BJ (cell line): Measurements from ENCODE around the gene EGLN1. TPM values are rescaled to one million over a fixed set of nuclear protein-coding genes. Genes with fewer than 3 reads are reported as not detected.

Experiments
- CTCF ChIA-PET: fragments of 350-600 bp; formaldehyde crosslinking; extraction: SDS; loops from one replicate; lab custom pipeline; 2021; ENCODE audit warnings: antibody characterized with exemption, inconsistent platforms; lab: Yijun Ruan, JAX
- POLR2A ChIA-PET: fragments of 300-600 bp; sonication (Branson Sonifier 250); formaldehyde crosslinking; extraction: SDS; loops from one replicate; lab custom pipeline; 2021; ENCODE audit warnings: antibody characterized with exemption; lab: Charles Lee
- DNase-seq: peaks from one replicate; pipeline ENCODE4 v3.0.0-alpha.2; 2011; ENCODE audit warnings: low read depth
- H3K27me3 ChIP-seq: 2 replicates; pipeline ENCODE4 v1.6.0; 2011; ENCODE audit warnings: low read length; ENCODE audit not compliant: control insufficient read depth, insufficient read depth
- H3K36me3 ChIP-seq: 2 replicates; pipeline ENCODE4 v1.5.1; 2011; ENCODE audit warnings: low read length; ENCODE audit not compliant: control insufficient read depth, insufficient read depth
- H3K4me3 ChIP-seq: 2 replicates; pipeline ENCODE4 v1.5.1; 2011; ENCODE audit warnings: low read depth, mild to moderate bottlenecking, control low read depth, low read length
- polyA plus RNA-seq: library from polyadenylated mRNA; depleted of rRNA; stranded (reverse); fragments of >200 nt; gene quantifications from 2 replicates; pipeline ENCODE4 v1.2.3, GENCODE V29; 2011
- TF ChIP-seq, protein P1 (sequence below): IDR thresholded peaks from 2 replicates; pipeline ENCODE4 v1.5.1; 2011; ENCODE audit warnings: low read depth, mild to moderate bottlenecking, control low read depth, inconsistent platforms, low read length, moderate library complexity; ENCODE audit not compliant: insufficient read depth

Gene EGLN1
- polyA plus RNA-seq, 1 experiment = 17.5 TPM

DNA sequence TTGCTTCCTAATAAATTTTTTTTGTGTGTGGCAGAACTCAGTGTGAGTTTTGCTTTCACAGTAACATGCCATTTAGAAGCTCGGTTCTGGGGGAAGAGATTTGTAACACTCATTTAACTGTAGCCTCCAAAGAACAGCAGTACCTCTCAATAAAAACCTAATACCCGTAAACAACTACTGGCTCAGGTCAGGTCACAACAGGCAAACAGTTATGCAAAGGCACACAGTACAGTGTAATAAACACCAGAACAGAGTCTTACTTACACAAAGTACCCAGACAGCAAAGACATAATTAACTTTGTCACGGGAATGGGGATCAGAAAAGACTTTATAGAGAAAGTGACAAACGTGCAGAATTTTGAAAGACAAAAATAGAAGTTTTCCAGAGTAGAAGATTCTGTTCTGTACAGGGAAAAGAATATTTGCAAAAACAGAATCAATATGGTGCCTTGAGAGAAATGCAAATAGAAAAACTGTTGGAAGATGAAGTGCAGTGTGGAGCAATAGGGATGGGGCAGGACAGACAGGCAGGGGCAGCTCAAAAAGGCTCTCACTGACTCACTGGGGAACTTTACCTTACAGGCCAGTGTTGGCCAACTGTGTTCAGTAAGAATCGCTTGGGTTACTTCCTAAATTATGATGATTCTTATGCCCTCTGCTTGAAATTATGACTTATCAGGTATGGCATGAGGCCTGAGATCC is 38.8 kb downstream of the EGLN1 start:
- POLR2A ChIA-PET = no interaction called here
- Histone ChIP-seq H3K36me3 (no peaks in the 10 kb centered on the region), H3K4me3 (no peak overlapping the region), H3K27me3 (no peaks in the 10 kb centered on the region)
- TF ChIP-seq, protein P1, sequence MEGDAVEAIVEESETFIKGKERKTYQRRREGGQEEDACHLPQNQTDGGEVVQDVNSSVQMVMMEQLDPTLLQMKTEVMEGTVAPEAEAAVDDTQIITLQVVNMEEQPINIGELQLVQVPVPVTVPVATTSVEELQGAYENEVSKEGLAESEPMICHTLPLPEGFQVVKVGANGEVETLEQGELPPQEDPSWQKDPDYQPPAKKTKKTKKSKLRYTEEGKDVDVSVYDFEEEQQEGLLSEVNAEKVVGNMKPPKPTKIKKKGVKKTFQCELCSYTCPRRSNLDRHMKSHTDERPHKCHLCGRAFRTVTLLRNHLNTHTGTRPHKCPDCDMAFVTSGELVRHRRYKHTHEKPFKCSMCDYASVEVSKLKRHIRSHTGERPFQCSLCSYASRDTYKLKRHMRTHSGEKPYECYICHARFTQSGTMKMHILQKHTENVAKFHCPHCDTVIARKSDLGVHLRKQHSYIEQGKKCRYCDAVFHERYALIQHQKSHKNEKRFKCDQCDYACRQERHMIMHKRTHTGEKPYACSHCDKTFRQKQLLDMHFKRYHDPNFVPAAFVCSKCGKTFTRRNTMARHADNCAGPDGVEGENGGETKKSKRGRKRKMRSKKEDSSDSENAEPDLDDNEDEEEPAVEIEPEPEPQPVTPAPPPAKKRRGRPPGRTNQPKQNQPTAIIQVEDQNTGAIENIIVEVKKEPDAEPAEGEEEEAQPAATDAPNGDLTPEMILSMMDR = no peak
- CTCF ChIA-PET = interaction anchor here (0.5 to 1.7 kb wide), 3 partner anchors 10 to 176 kb away, joined by 3 to 4 read pairs (median 3); no protein-coding TSS in a partner anchor
- DNase-seq = no peak

DNA sequence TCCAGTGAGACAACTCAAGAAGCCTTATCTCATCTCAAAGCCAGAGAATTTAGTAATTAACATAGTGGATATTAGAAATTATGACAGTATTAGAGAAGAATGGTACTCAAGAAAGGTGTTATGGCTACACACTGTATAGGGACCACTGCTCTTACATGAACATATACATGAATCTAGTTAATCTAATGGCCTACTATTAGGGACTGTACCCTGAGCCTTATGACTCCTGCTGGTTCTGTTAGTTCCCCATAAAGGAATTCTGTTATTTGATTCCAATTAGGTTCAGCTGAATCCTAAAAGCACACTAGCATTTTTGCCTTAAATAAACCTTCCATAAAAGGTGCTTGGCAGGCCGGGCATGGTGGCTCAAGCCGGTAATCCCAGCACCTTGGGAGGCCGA is 39.7 kb downstream of the EGLN1 start:
- Histone ChIP-seq H3K4me3 (no peak overlapping the region), H3K27me3 (no peaks in the 10 kb centered on the region), H3K36me3 (no peaks in the 10 kb centered on the region)
- ChIA-PET CTCF (interaction anchor here (1.2 to 1.7 kb wide), 2 partner anchors 11 kb away, joined by 3 to 4 read pairs; no protein-coding TSS in a partner anchor), POLR2A (no interaction called here)
- DNase-seq = no peak
- TF ChIP-seq, protein P1 = no peak

GRCh38 chr1:231381729-231382128 is 40.4 kb downstream of the EGLN1 start:
- ChIA-PET POLR2A (no interaction called here), CTCF (interaction anchor here (0.6 to 1.7 kb wide), 2 partner anchors 12 to 220 kb away, joined by 4 read pairs; no protein-coding TSS in a partner anchor)
- DNase-seq = no peak
- TF ChIP-seq, protein P1 = no peak
- Histone ChIP-seq H3K36me3 (no peaks in the 10 kb centered on the region), H3K4me3 (no peak overlapping the region), H3K27me3 (no peaks in the 10 kb centered on the region)

- Histone ChIP-seq H3K36me3 (no peaks in the 10 kb centered on the region), H3K4me3 (no peak overlapping the region), H3K27me3 (no peaks in the 10 kb centered on the region)
- TF ChIP-seq, protein P1 = no peak
- CTCF ChIA-PET = interaction anchor here (0.6 to 1.4 kb wide), 3 partner anchors 14 to 129 kb away, joined by 3 to 4 read pairs (median 3); no protein-coding TSS in a partner anchor
- no peak for DNase-seq
- POLR2A ChIA-PET = no interaction called here
These were observed 45.1 kb downstream of the EGLN1 start for GRCh38 chr1:231376875-231377549.

DNA sequence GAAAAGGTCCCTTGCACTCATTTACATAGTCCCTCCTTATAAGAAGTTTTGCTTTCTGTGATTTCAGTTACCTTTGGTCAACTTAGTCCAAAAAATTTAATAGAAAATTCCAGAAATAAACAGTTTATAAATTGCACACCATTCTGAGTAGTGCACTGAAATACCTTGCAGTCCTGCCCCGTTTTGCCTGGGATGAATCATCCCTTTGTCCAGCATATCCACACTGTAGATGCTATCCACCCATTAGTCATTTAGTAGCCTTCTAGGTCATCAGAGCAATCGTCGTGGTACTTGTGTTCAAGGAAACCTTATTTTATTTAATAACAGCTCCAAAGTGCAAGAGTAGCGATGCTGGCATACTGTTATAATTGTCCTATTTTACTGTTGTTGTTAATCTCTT is 46.0 kb downstream of the EGLN1 start:
- Histone ChIP-seq H3K27me3 (no peaks in the 10 kb centered on the region), H3K4me3 (no peak overlapping the region), H3K36me3 (no peaks in the 10 kb centered on the region)
- CTCF ChIA-PET = interaction anchor here (1.4 kb wide), 1 partner anchor 13 kb away, joined by 3 read pairs; no protein-coding TSS in a partner anchor
- TF ChIP-seq, protein P1 = no peak
- no peak for DNase-seq
- POLR2A ChIA-PET = no interaction called here
